AML-193 (cell line): ENCODE results near the gene ZNFX1.
"Not testable (repeated sequence)": the region's sequence is repeated elsewhere in the genome, so short reads cannot be mapped to it uniquely, and the experiment has no call there.

Source experiments
- DNase-seq, 2 experiments: peaks; one replicate each; lab custom pipeline; 2025; lab: John Stamatoyannopoulos, UW

The ZNFX1 gene

DNA sequence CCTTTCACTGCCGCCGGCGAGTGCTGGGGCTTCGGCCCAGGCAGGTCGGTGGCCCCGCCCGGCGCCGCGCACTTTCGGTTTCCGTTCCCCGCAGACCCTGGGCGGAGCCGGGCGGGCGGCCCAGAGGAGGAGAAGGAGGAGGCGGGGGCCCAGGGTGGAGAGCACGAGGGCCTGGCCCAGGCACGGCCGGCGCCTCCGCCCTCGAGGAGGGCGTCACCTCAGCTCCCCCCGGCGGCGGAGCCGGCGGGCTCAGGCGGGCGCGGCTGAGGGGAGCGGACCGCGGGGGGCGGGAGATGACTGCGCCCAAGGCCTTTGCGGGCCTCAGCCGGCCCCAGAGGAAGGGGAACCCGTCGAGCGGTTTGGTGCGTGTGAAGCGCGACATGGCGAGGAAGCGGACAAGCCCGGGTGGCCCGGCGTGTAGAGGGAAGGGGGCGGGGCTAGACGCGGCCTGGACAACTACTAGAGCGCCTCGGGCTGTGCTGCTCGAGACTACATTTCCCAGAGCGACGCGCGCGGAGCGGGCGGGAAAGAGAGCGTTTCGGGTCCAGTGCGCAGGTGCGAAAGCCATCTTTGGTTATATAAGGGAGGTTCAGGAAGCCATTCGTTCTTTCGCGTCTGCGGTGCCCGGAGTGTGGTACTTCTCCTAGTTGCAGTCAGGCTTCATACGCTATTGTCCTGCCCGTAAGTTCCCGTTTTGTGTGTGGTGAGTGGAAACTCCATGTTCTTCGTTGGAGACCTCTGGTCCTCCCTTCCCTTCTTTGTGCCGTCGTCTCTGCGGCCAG, at the start of gene ZNFX1:
TSS of gene ZNFX1 (minus strand) at position 22 of the 782 bp plus-strand sequence. CDS start 2,218 bp downstream, outside the sequence.
- DNase-seq = peak; percentile 98

DNA sequence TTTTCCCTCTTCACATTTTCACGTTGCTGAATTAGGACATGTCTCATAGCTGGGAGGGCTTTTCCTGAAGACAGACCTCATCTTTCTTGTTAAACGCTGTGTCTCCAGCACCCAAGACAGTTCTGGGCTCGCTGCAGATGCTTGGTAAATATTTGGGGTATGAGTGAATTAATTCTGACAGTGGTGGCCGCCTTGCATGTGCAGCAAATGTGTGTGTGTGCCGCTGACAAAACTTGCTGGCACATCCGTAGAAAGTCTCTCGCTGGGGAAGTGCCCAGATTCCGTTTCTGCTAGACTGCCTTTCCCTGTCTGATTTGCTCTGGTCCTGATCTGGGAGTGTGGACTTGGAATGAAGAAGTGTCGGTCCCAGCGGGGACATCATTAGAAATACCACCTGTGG, 48.2 kb upstream of the ZNFX1 start:
- DNase-seq = no peak

DNA sequence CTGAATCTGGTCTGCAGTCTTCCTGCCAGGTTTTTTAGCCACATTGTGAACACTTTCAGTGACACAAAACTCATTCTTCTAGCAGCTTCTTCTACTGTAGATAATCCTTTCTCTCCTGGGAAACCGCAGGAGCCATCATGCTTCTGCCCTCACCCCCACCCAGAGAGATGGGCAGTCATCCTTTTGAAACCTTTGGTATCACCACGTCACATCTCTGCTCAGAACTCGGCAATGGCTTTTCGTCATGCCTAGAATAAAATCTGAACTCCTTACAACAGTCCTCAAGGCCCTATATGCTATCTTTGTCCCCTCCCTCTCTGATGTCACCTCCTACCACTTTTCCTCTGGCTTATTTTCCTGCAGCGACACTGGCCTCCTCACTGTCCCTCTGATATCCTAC, 46.4 kb upstream of the ZNFX1 start:
- no peak for DNase-seq

DNA sequence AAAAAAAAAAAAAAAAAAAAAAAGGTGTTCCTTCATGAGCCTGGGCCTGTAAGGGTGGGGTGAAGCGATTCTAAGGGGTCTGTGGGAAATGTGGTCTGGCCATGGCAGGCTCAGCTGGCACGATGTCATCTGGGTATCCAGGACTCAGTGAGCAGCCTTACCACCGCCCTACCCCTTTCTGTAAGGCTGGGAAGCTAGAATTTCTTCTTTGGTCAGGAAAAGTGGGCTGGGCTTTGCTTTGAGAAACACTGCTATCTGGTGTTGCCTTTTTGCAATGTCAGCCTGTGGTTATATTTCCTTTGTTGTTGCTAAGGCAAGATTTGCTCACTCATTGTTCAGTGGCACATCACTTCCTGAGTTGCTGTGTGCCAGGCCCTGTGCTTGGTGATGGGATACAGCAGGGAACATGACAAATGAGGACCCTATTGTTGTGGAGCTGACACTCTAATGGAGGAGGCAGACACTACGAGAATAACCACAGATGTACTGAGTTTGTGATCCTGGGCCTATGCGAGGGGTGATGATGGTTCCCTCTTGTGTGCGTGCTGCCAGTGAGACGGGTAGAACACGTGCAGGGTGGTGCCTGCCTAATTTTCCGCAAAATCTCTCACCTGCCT, 45.9 kb upstream of the ZNFX1 start:
- DNase-seq = peak; percentile 83 to 86

DNA sequence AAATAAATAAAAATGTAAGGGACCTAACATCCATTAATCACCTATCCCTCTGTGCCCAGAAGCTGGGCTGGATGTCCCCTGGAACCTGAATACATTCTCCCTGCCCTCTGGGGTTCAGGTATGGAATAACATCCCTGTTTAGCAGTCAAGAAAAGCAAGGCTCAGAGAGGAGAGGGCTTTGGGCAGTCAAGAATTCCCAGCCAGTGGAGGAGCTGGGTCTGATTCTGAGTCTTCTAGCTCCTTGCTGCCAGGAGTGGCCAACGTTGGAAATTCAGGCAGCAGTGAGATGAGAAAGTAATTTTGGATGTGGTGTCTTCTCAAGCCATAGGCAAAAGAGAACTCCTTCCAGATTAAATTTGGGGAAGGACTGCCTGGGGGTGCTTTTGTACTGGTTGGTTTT, 42.6 kb upstream of the ZNFX1 start:
- DNase-seq = peak in 1 of 2 experiments; percentile 3

DNA sequence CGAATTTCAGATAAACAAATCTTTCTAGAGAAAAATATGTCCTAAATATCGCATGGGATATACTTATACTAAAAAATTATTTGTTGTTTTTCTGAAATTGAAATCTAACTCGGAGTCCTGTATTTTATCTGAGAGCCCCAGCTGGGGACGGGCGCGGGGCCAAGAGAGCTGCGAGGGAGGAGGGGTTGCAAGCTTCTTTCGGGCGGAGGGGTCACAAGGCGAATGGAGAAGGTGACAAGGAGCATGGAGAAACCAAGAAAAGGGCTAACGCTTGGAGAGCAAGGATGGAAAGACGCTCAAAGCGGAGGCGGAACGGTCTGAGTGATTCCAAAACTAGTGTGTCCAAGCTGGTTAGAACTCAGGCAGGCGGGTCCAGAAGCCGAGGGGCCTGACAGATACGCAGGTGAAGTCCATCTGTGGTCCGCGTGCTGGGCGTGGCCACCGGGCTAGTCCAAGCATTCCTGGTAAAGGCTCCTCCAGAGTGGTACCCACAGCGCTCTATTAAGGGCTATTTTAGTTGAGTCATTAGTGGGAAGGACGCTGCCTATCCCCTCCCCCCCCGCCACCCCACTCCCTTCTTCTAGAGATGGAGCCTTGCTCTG, 41.5 kb upstream of the ZNFX1 start:
- DNase-seq = no peak

DNA sequence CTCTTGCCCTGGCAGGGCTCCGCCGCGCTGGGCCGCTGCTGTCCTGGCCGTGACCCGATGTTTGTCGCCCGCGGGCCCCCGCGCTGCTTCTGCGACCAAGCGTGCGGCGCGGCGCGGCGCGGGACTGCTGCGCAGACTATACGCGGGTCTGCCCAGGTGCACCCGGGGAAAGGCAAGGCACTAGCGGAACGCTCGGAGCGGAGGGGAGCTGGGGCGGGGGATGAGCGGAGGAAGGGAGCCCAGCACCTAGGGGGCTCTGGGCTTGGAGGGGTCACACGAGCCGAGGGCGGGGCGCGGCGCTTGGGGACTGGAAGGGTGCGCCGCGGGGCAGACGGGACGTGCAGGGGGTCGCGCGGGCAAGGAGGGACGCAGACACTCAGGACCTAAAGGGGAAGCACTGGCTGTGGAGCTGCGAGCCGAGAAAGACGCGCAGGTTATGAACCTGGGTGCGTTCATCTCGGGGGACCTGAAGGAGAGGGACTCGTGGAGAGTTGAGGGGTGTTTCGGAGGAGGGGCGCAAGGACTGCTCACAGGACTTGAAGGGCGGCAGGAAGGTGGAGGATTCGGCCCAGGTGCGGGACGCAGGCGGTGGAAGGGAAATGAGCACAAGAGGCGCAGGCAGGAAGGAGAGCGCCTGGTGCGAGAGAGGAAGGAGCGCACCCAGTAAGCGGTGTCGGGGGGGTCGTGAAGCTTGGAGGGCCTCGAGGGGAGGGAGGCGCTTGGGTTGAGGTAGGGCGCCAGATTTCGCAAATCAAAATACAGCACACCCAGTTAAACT, 40.8 kb upstream of the ZNFX1 start:
- no peak for DNase-seq

DNA sequence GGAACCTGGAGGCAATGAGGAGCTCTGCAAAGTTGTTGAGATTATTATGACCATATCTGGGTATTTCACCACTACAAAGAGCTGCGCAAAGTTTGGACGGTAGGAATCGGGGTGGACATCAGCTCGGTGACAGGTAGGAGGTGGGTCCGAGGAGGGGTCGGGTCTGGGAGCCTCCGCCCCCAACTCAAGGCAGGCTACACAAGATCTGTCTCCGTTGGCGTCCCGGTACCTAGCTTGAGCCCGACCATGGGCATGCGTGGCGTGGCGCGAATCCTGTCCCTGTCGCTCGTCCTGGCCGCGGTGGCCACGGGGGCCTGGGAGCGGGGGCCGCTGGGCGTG, 40.2 kb upstream of the ZNFX1 start:
- no peak for DNase-seq

DNA sequence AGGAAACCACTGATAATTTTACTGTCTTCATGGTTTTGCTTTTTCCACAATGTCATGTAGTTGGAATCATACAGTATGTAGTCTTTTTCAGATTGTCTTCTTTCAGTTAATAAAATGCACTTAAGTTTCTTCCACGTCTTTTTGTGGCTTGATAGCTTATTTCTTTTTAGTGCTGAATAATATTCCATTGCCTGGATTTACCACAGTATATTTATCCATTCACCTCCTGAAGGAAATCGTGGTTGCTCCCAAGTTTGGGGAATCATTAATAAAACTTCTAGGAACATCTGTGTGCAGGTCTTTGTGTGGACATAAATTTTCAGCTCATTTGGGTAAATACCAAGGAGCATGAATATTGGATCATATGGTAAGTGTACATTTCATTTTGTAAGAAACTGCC, 38.8 kb upstream of the ZNFX1 start:
- DNase-seq = no peak

DNA sequence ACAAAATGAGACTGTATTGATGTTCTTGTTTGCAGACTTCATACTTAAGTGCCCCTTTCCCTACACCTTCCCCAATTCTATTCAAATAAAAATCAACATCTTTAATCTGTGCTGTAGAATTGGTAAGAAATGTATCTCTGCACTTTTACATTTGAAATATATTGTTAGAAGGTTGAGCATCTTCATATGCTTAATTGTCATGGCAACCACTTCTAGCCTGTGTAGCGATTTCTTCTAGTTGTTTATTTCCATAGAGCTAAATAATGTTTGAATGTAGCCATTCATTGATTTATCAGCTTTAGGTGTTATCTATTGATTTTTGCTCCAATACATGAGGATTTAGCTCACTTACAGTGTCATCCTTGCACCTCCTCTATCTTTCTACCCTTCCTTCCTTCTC, 37.7 kb upstream of the ZNFX1 start:
- DNase-seq = no peak

DNA sequence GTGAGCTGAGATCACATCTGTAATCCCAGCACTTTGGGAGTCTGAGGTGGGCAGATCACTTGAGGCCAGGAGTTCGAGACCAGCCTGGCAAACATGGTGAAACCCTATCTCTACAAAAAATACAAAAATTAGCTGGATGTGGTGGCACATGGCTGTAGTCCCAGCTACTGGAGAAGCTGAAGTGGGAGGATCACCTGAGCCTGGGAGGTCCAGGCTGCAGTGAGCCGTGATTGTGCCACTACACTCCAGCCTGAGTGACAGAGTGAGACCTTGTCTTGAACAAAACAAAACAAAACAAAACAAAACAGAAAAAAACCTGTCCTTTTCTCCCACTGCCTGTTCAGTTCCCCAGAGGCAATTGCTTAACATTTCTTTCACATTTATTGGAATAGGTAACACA, 36.2 kb upstream of the ZNFX1 start:
- DNase-seq = not testable (repeated sequence)

DNA sequence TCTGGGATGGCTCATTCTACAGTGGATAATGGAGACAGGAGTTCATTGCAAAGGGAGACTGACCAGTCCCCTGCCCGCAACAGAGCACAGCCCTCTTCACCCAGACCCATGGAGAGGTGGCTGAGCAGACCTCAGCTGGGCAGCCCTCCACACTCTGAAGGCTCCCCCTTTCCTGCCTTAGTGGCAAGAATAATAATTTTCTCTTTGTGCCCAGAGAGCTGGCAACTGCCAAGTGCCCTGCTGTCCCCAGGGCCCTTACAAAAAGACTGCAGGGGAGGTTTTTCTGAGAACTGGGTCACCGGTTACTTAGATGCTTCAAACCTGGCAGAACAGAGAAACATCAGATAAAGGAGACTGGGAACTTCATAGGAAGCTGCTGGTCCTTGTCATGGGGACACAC, 35.4 kb upstream of the ZNFX1 start:
- no peak for DNase-seq

DNA sequence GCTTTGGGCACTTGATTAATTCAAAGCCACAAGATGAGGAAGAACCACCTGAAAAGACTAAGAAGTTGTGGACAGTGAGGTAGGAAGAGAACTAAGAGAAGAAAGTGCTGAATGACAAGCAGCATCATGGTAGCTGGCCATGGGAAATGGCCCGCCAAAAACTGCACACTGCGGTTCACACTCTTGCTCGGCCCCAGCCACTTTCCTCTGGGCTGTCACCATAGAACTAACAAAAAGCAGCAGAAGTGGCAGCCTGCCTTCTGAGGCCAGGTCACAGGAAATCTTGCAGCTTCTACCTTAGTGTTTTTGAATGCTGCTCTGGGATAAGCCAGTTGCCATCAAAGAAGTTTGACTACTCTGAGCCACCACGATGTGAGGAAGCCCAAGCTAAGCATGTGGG, 34.8 kb upstream of the ZNFX1 start:
- no peak for DNase-seq

DNA sequence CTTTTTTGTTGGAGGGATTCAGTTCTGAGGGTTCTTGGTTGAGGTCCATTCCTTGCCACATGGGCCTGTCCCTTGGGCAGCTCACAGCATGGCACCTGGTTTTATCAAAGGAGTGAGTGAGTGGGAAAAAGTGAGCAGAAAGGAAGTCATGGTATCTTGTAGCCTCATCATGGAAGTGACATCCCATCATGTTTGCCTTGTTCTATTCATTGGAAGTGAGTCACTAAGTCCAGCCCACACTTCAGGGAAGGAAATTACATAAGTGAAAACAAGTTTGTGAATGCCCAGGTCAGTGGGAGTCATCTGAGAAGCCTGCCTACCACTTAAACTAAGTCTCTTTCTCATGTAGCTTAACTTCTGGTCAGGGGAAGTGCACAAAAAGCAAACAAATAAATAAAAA, 32.8 kb upstream of the ZNFX1 start:
- DNase-seq = no peak

DNA sequence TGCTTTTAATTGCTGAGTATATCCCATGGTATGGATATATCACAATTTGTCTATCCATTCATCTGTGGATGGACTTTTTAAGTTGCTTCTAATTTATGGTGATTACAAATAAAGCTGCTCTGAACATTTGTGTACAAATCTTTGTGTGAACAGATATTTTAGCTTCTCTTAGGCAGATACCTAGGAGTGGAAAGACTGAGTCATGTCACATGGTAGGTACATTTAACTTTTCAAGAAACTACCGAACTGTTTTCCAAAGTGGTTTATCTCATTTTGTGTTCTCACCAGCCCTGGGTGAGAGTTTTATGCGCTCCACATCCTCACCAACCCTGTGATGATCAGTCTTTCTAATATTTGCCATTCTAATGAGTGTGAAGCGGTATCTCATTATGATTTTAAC, 31.0 kb upstream of the ZNFX1 start:
- no peak for DNase-seq

DNA sequence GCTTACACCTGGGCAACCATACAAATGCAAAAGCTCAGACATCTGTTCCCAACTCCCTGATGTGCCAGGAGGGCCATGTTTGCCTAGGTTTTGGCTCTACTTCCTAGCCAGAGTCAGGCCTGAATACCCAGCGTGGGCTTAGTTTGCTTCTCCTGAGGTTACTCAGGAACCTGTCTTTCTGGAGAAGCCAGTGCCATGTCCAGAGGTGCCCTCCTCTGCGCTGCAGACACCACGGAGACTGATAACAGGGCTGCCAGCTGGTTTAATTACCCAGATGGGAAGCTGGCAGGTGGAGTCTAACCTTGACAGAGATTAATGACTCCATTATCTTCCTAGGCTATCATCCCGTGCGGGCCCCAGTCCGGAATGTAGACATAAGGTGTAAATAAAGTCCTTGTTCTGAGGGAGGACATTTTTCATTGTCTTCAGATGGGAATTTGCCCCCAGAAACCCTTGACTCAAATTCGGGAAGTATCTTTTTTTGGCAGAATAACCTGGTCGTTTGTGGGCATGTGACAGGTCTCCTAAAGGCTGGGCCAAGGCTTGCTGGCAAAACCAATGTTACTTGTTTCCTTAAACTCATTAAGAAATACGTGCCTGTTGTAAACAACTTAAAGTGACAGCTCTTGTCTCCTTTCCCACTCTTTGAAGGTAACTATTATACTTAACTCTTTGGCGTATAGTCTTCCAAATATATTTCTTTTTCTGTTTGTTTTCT, 29.2 kb upstream of the ZNFX1 start:
- DNase-seq = no peak

DNA sequence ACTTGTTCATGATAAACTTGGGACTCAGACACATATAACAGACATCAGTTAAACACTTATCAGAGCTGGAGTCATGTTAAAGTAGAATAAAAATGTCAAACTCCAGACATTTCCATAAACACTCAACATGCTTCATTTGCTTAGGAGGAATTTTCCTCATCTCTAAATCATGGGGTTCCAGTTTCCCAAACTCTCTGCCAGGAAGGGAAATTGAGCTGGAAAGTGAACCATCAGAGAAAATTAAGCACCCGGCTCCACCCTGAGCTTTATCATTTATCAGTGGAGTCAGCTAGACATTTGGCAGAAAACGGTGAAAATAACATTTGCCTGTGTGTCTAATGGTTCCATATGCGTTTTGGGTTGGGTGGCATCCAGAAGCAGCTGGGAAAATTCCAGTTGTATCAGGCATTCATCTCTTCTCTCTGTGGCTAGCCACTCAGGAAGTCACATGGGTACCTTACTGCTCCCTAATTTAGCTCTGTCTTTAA, 25.3 kb upstream of the ZNFX1 start:
- no peak for DNase-seq

DNA sequence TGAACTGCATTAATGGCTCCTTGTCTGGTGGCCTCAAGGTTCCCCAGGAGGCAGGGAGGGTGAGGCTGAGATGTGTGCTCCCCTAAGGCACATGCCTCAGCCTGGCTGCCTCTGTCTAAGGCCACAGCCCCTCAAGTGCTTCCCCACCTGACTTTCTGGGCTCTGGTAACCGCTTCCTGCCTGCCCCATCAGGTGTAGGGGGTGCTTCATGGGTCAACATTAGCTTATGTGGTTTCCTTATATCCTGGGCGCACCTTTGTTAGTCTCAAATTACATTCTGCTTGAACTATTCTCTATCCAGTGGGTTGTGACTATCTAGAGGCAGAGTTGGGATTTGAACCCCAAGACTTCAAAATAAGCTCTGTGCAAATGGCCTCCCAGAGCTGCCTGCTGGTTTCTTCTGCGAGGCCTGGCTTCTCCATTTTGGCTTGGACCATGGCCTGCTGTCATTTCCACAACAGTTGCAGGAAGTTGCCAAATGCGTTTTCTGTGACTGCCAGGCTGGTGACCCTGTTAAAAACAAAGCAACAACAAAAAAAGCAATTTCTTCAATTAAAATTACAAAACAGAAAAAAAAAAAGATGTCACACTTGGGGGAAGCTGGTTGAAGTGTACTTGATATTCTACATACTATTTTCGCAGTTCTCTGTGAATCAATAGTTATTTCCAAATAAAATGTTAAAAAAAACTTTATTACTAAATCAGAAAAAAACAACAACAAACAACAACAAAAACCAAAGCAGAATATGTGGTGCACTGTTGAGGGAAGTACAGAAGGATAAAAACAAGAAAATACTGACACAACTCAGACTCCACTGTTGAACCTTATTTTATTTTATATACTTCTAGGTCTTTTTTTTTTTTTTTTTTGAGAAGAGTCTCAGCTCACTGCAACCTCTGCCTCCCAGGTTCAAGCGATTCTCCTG, 20.0 kb upstream of the ZNFX1 start:
- DNase-seq = peak; percentile 65 to 75

DNA sequence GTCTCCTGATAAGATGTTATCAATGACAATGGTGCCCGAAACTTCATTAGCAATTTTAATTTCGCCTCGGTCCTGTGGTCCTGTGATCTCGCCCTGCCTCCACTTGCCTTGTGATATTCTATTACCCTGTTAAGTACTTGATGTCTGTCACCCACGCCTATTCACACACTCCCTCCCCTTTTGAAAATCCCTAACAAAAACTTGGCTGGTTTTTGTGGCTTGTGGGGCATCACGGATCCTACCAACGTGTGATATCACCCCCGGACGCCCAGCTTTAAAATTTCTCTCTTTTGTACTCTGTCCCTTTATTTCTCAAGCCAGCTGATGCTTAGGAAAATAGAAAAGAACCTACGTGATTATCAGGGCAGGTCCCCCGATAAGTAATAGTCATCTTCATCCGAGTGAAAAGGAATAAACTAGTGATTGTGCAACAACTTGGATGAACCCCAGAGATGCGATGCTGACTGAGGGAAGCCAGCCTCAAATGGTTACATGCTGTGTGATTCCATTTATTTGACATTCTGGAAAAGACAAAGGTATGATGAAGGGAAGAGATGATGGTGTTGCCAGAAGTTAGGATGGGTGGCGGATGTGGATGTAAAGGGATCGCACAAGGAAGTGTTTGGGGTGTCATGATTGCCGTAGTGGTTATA, 16.3 kb upstream of the ZNFX1 start:
- not testable (repeated sequence) for DNase-seq

DNA sequence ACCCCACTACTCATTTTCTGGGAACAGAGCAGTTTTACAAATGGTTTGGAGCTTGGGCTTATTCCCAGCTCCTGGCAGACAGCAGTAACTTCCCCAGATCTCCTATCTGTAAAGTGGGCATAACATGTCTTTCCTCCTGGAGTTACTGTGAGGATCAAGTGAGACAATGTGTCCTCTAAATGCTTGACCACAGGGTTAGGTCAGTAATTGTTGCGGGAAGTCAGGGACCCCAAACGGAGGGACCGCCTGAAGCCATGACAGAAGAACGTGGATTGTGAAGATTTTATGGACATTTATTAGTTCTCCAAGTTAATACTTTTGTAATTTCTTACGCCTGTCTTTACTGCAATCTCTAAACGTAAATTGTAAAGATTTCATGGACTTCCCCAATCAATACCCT, 15.3 kb upstream of the ZNFX1 start:
- DNase-seq = no peak
